ENCODE data around the gene VSTM1. TPM values are rescaled to one million over a fixed set of nuclear protein-coding genes. Genes with fewer than 3 reads are reported as not detected.

Gene VSTM1
- total and polyA plus RNA-seq, 2 of the 4 experiments (the other 2 are of a cell fraction) = not detected

- H3K27ac ChIP-seq (ENCODE audit: insufficient read depth, low read length) = no peak overlapping the region
- in situ Hi-C loops (cut with MboI; ENCODE audit: low sequenced_read_pairs) (no loop called here), intact Hi-C loops (cut with micrococcal nuclease) (no loop called here), dilution Hi-C loops (cut with HindIII; ENCODE audit: low sequenced_read_pairs, unreplicated experiment) (no loop called here)
- no peaks in the 10 kb centered on the region for H3K9me1 ChIP-seq (ENCODE audit: insufficient read depth, low read length)
- no peak overlapping the region for H2BK5ac ChIP-seq (ENCODE audit: low read depth, low read length, poor library complexity, severe bottlenecking)
- H3K18ac ChIP-seq (ENCODE audit: low read depth, low read length) = no peak overlapping the region
- no peak overlapping the region for H2BK120ac ChIP-seq (ENCODE audit: low read depth, low read length)
- no peaks in the 10 kb centered on the region for H3K79me1 ChIP-seq (ENCODE audit: low read depth in 1 of 2, low read length in 2 of 2)
- BruUV-seq (replicated peaks) = no TSS peak
- no peak overlapping the region for H3K4me2 ChIP-seq (ENCODE audit: low read depth, low read length)
- ChIA-PET POLR2A (ENCODE audit: unreplicated experiment) (no interaction called here), CTCF (interaction anchor here (1.0 kb wide), 1 partner anchor 15 kb away, joined by 5 read pairs; no protein-coding TSS in a partner anchor)
- H3K4ac ChIP-seq (ENCODE audit: low read depth, low read length) = no peak overlapping the region
- no peaks in the 10 kb centered on the region for H3K9me3 ChIP-seq (ENCODE audit: control insufficient read depth, insufficient read depth, low read length)
- no peak overlapping the region for H4K8ac ChIP-seq (ENCODE audit: low read depth in 2 of 2, low read length in 2 of 2)
- H3K27me3 ChIP-seq (ENCODE audit: control insufficient read depth, insufficient read depth, low read length) = no peaks in the 10 kb centered on the region
- ATAC-seq (ENCODE audit: low read depth) = no peak
- DNase-seq = no peak
- no peaks in the 10 kb centered on the region for H4K20me1 ChIP-seq (ENCODE audit: insufficient read depth, low read length)
- WGBS, 2 experiments (ENCODE audit: extremely low coverage in 2 of 2, insufficient read length in 1 of 2) = 80% methylated on average over 2 of the region's 8 CpGs; no CpG with 5 or more reads in 1 of the 2 experiments
- H2BK20ac ChIP-seq (ENCODE audit: low read depth, low read length) = no peak overlapping the region
- H3K56ac ChIP-seq (ENCODE audit: extremely low read depth, insufficient read depth, low read length) = no peak overlapping the region
- H3K9ac ChIP-seq (ENCODE audit: low read depth, low read length) = no peak overlapping the region
- H2BK15ac ChIP-seq (ENCODE audit: low read depth, low read length) = no peak overlapping the region
- 0 out of 2 replicates have a peak, but pooled peaks cover 2% of the 10 kb centered on the region for H3K4me1 ChIP-seq (ENCODE audit: control insufficient read depth, insufficient read depth, low read length)
- no peak overlapping the region for H2AK5ac ChIP-seq (ENCODE audit: low read depth, low read length)
- TF ChIP-seq FOS (IDR thresholded peaks at IDR 0.05; ENCODE audit: low read depth, low read length) (no peak), CHD1 (IDR thresholded peaks at IDR 0.05; ENCODE audit: low read depth, low read length) (no peak), RCOR1 (IDR thresholded peaks at IDR 0.05; ENCODE audit: insufficient replicate concordance, low read length) (no peak), POLR2A (IDR thresholded peaks at IDR 0.05; ENCODE audit: low read depth, low read length) (no peak), MAFK (IDR thresholded peaks at IDR 0.05; ENCODE audit: low read depth, low read length) (no peak), RAD21 (IDR thresholded peaks at IDR 0.05; ENCODE audit: low read length) (no peak), ELK1 (IDR thresholded peaks at IDR 0.05; ENCODE audit: borderline replicate concordance, low read depth, low read length) (no peak), SMC3 (IDR thresholded peaks at IDR 0.05; ENCODE audit: low read depth, low read length) (no peak), CTCF (conservative IDR thresholded peaks at IDR 0.05; ENCODE audit: low read depth, low read length) (no peak), CEBPB (IDR thresholded peaks at IDR 0.05; ENCODE audit: low read depth, low read length) (no peak), MAZ (IDR thresholded peaks at IDR 0.05; ENCODE audit: borderline replicate concordance, low read depth, low read length) (no peak), MXI1 (IDR thresholded peaks at IDR 0.05; ENCODE audit: borderline replicate concordance, low read depth, low read length) (no peak), NFE2L2 (IDR thresholded peaks at IDR 0.05; ENCODE audit: low read depth, low read length) (no peak), BHLHE40 (IDR thresholded peaks at IDR 0.05; ENCODE audit: low read depth, low read length) (no peak), RFX5 (IDR thresholded peaks at IDR 0.05; ENCODE audit: low read depth, low read length) (no peak)
- TF ChIP-seq, protein P1, sequence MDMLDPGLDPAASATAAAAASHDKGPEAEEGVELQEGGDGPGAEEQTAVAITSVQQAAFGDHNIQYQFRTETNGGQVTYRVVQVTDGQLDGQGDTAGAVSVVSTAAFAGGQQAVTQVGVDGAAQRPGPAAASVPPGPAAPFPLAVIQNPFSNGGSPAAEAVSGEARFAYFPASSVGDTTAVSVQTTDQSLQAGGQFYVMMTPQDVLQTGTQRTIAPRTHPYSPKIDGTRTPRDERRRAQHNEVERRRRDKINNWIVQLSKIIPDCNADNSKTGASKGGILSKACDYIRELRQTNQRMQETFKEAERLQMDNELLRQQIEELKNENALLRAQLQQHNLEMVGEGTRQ (IDR thresholded peaks at IDR 0.05; ENCODE audit: low read depth, low read length) = no peak
- H3K4me3 ChIP-seq (ENCODE audit: insufficient read depth, low read depth, low read length) = no peak overlapping the region
- H3K36me3 ChIP-seq (ENCODE audit: control insufficient read depth, insufficient read depth, low read length) = no peaks in the 10 kb centered on the region
- H2AFZ ChIP-seq (replicated peaks; ENCODE audit: low read length, poor library complexity) = no peak overlapping the region
- no peak overlapping the region for H3K23ac ChIP-seq (ENCODE audit: low read depth, low read length)
- H4K5ac ChIP-seq (ENCODE audit: low read depth, low read length) = no peak overlapping the region
- no peak overlapping the region for H3K14ac ChIP-seq (replicated peaks; ENCODE audit: low read depth, low read length)
- H2AK9ac ChIP-seq (replicated peaks; ENCODE audit: low read depth, low read length, poor library complexity) = no peak overlapping the region
- no peak overlapping the region for H4K91ac ChIP-seq (ENCODE audit: insufficient read depth, low read depth, low read length)
These were observed 54.3 kb downstream of the VSTM1 start for GRCh38 chr19:54009440-54009839.
